ENCODE data around the gene HOXC11. TPM values are rescaled to one million over a fixed set of nuclear protein-coding genes. Genes with fewer than 3 reads are reported as not detected.

Gene HOXC11
- total RNA-seq, 3 donors from 2014 or later (not counting 1 experiment from before 2014, with no cell fraction given): not detected

GRCh38 chr12:53992377-53992889 is 19.5 kb downstream of the HOXC11 start:
- no peaks in the 10 kb centered on the region for H3K36me3 ChIP-seq (ENCODE audit: control insufficient read depth, insufficient read depth, low read length)
- TF ChIP-seq, protein P1, sequence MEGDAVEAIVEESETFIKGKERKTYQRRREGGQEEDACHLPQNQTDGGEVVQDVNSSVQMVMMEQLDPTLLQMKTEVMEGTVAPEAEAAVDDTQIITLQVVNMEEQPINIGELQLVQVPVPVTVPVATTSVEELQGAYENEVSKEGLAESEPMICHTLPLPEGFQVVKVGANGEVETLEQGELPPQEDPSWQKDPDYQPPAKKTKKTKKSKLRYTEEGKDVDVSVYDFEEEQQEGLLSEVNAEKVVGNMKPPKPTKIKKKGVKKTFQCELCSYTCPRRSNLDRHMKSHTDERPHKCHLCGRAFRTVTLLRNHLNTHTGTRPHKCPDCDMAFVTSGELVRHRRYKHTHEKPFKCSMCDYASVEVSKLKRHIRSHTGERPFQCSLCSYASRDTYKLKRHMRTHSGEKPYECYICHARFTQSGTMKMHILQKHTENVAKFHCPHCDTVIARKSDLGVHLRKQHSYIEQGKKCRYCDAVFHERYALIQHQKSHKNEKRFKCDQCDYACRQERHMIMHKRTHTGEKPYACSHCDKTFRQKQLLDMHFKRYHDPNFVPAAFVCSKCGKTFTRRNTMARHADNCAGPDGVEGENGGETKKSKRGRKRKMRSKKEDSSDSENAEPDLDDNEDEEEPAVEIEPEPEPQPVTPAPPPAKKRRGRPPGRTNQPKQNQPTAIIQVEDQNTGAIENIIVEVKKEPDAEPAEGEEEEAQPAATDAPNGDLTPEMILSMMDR (IDR thresholded peaks at IDR 0.05): no peak
- H3K27me3 ChIP-seq (ENCODE audit: control insufficient read depth, insufficient read depth, low read length): peaks cover 95% of the 10 kb centered on the region
- Mint-ChIP-seq H3K9me3 (no peaks in the 10 kb centered on the region), H3K36me3 (peaks cover 5% of the 10 kb centered on the region), H3K4me3 (no peak overlapping the region), H3K27ac (no peak overlapping the region), H3K4me1 (peaks cover 56 to 59% of the 10 kb centered on the region in 2 donors), H3K27me3 (ENCODE audit: low read depth in 2 of 2) (peaks cover 81 to 92% of the 10 kb centered on the region in 2 donors)
- peaks cover 3% of the 10 kb centered on the region for H3K9me3 ChIP-seq (ENCODE audit: control insufficient read depth, insufficient read depth, low read length)
- no peak overlapping the region for H3K27ac ChIP-seq (ENCODE audit: low read length)
- WGBS (ENCODE audit: insufficient coverage): 40% methylated on average over 7 of the region's 7 CpGs
- no peak overlapping the region for H3K4me3 ChIP-seq (ENCODE audit: low read length)
- peaks cover 45% of the 10 kb centered on the region for H3K4me1 ChIP-seq (ENCODE audit: control insufficient read depth, insufficient read depth, low read length)
- intact Hi-C loops (cut with micrococcal nuclease): no loop called here
- no peak for DNase-seq
- ATAC-seq: no peak

- 31% methylated on average over 12 of the region's 18 CpGs for WGBS (ENCODE audit: insufficient coverage)
- H3K4me3 ChIP-seq (ENCODE audit: low read length): no peak overlapping the region
- Mint-ChIP-seq H3K36me3 (peaks cover 5% of the 10 kb centered on the region), H3K9me3 (no peaks in the 10 kb centered on the region), H3K4me1 (peaks cover 60 to 65% of the 10 kb centered on the region in 2 donors), H3K4me3 (peak overlapping the region; percentile 74), H3K27me3 (ENCODE audit: low read depth in 2 of 2) (peaks cover 81 to 92% of the 10 kb centered on the region in 2 donors), H3K27ac (peak overlapping the region in 1 of 2 donors; percentile 63)
- no peak overlapping the region for H3K27ac ChIP-seq (ENCODE audit: low read length)
- H3K27me3 ChIP-seq (ENCODE audit: control insufficient read depth, insufficient read depth, low read length): peaks cover 95% of the 10 kb centered on the region
- H3K4me1 ChIP-seq (ENCODE audit: control insufficient read depth, insufficient read depth, low read length): peaks cover 48% of the 10 kb centered on the region
- DNase-seq (no peak), ATAC-seq (no peak)
- H3K9me3 ChIP-seq (ENCODE audit: control insufficient read depth, insufficient read depth, low read length): peaks cover 3% of the 10 kb centered on the region
- TF ChIP-seq, protein P1 (IDR thresholded peaks at IDR 0.05): no peak
- no peaks in the 10 kb centered on the region for H3K36me3 ChIP-seq (ENCODE audit: control insufficient read depth, insufficient read depth, low read length)
- intact Hi-C loops (cut with micrococcal nuclease): no loop called here
Observed at GRCh38 chr12:53993162-53994008, 20.5 kb downstream of the HOXC11 start.

- Histone ChIP-seq H3K9me3 (ENCODE audit: control insufficient read depth, insufficient read depth, low read length) (peaks cover 3% of the 10 kb centered on the region), H3K36me3 (ENCODE audit: control insufficient read depth, insufficient read depth, low read length) (no peaks in the 10 kb centered on the region), H3K4me3 (ENCODE audit: low read length) (no peak overlapping the region), H3K27me3 (ENCODE audit: control insufficient read depth, insufficient read depth, low read length) (peaks cover 95% of the 10 kb centered on the region), H3K27ac (ENCODE audit: low read length) (no peak overlapping the region), H3K4me1 (ENCODE audit: control insufficient read depth, insufficient read depth, low read length) (peaks cover 46% of the 10 kb centered on the region)
- Mint-ChIP-seq H3K36me3 (peaks cover 5% of the 10 kb centered on the region), H3K9me3 (no peaks in the 10 kb centered on the region), H3K27me3 (ENCODE audit: low read depth in 2 of 2) (peaks cover 81 to 92% of the 10 kb centered on the region in 2 donors), H3K27ac (peak overlapping the region in 1 of 2 donors; percentile 63), H3K4me1 (peaks cover 58 to 64% of the 10 kb centered on the region in 2 donors), H3K4me3 (peak overlapping the region; percentile 74)
- DNase-seq (no peak), ATAC-seq (no peak)
- intact Hi-C loops (cut with micrococcal nuclease): no loop called here
- WGBS (ENCODE audit: insufficient coverage): 11% methylated on average over 19 of the region's 19 CpGs
- TF ChIP-seq, protein P1 (IDR thresholded peaks at IDR 0.05): no peak
Observed at GRCh38 chr12:53994009-53994263, 21.0 kb downstream of the HOXC11 start.

Measured in natural killer cell (primary cell).